ENCODE measurements around the gene CSTB. TPM values are rescaled to one million over a fixed set of nuclear protein-coding genes. Genes with fewer than 3 reads are reported as not detected.

The CSTB gene
- total RNA-seq, 1 experiment from 2014 or later = 36.1 TPM

GRCh38 chr21:43775190-43775589 lies 918 bp downstream of the CSTB start:
- Mint-ChIP-seq H3K36me3 (peaks cover 13% of the 10 kb centered on the region), H3K27me3 (ENCODE audit: low read depth) (peaks cover 2% of the 10 kb centered on the region; the same call in 1 of the 2 replicates), H3K27ac (no peak overlapping the region; the same call in none of the 2 replicates), H3K4me3 (peak overlapping the region; percentile 92), H3K4me1 (peaks cover 54% of the 10 kb centered on the region), H3K9me3 (no peaks in the 10 kb centered on the region)
- CTCF ChIA-PET = interaction anchor here (4.3 kb wide), 1 partner anchor 14 kb away, joined by 20 read pairs; the partner anchor contains the start of gene RRP1
- no peak for DNase-seq (ENCODE audit: low spot score)
- no peak for ATAC-seq
- no peak for TF ChIP-seq TEAD4 (CRISPR knock-in tag; IDR thresholded peaks at IDR 0.05)
- no peak for TF ChIP-seq ZNF281 (CRISPR knock-in tag; IDR thresholded peaks at IDR 0.05)
- no peak for TF ChIP-seq NR3C1 (CRISPR knock-in tag; conservative IDR thresholded peaks at IDR 0.05; ENCODE audit: low read depth)
- no peak for TF ChIP-seq TP53 (CRISPR knock-in tag; IDR thresholded peaks at IDR 0.05)
- POLR2A ChIA-PET = interaction anchor here (0.9 kb wide), 1 partner anchor 38 kb away, joined by 3 read pairs; no protein-coding TSS in a partner anchor

- no peak for ATAC-seq
- Mint-ChIP-seq H3K36me3 (peaks cover 13% of the 10 kb centered on the region), H3K4me1 (peaks cover 55% of the 10 kb centered on the region), H3K9me3 (no peaks in the 10 kb centered on the region), H3K4me3 (no peak overlapping the region; the same call in 1 of the 2 replicates), H3K27ac (0 out of 2 replicates have a peak overlapping the region, but pooled peaks have one; percentile 4), H3K27me3 (ENCODE audit: low read depth) (peaks cover 2% of the 10 kb centered on the region; the same call in 1 of the 2 replicates)
- CTCF ChIA-PET = interaction anchor here (1.5 to 4.3 kb wide), 2 partner anchors 15 to 46 kb away, joined by 7 to 20 read pairs; partner anchors contain the start of gene RRP1
- TF ChIP-seq JUN (CRISPR knock-in tag; IDR thresholded peaks at IDR 0.05) = no peak
- no peak for TF ChIP-seq RELA (CRISPR knock-in tag; IDR thresholded peaks at IDR 0.05; ENCODE audit: borderline replicate concordance)
- no peak for TF ChIP-seq OVOL2 (CRISPR knock-in tag; IDR thresholded peaks at IDR 0.05; ENCODE audit: borderline replicate concordance)
- TF ChIP-seq ATF2 (CRISPR knock-in tag; IDR thresholded peaks at IDR 0.05; ENCODE audit: borderline replicate concordance, low read depth) = no peak
- TF ChIP-seq ZNF671 (CRISPR knock-in tag; IDR thresholded peaks at IDR 0.05) = no peak
- no peak for TF ChIP-seq GRHL2 (CRISPR knock-in tag; IDR thresholded peaks at IDR 0.05; ENCODE audit: insufficient replicate concordance, severe bottlenecking)
- no peak for DNase-seq (ENCODE audit: low spot score)
- POLR2A ChIA-PET = interaction anchor here (0.8 kb wide), 1 partner anchor 33 kb away, joined by 4 read pairs; no protein-coding TSS in a partner anchor
Observed at GRCh38 chr21:43774163-43774562, 1.9 kb downstream of the CSTB start.

- H3K27ac Mint-ChIP-seq = peak overlapping the region; percentile 63; the same call in 1 of the 2 replicates
- peaks cover 13% of the 10 kb centered on the region for H3K36me3 Mint-ChIP-seq
- peaks cover 61% of the 10 kb centered on the region for H3K4me1 Mint-ChIP-seq
- H3K4me3 Mint-ChIP-seq = peak overlapping the region; percentile 14; the same call in 1 of the 2 replicates
- H3K27me3 Mint-ChIP-seq (ENCODE audit: low read depth) = peaks cover 2% of the 10 kb centered on the region; the same call in 1 of the 2 replicates
- H3K9me3 Mint-ChIP-seq = no peaks in the 10 kb centered on the region
- ATAC-seq = no peak
- ChIA-PET CTCF (interaction anchor here (0.6 to 4.3 kb wide), 4 partner anchors 17 to 45 kb away, joined by 3 to 20 read pairs (median 8); partner anchors contain the start of gene RRP1), POLR2A (no interaction called here)
- peak; percentile 50 for DNase-seq (ENCODE audit: low spot score)
- TF ChIP-seq MYBL2 (CRISPR knock-in tag; IDR thresholded peaks at IDR 0.05) (no peak), ZNF423 (CRISPR knock-in tag; IDR thresholded peaks at IDR 0.05) (peak; percentile 66), ZNF281 (CRISPR knock-in tag; IDR thresholded peaks at IDR 0.05) (0 out of 2 replicates have a peak, but pooled peaks have one; percentile 32), ZNF232 (CRISPR knock-in tag; IDR thresholded peaks at IDR 0.05) (no peak), SMAD3 (CRISPR knock-in tag; IDR thresholded peaks at IDR 0.05; ENCODE audit: borderline replicate concordance) (no peak), SP1 (CRISPR knock-in tag; conservative IDR thresholded peaks at IDR 0.05) (peak; percentile 27; the same call in 1 of the 2 replicates), ZBTB43 (CRISPR knock-in tag; IDR thresholded peaks at IDR 0.05) (no peak), TCF7 (CRISPR knock-in tag; IDR thresholded peaks at IDR 0.05; ENCODE audit: low read depth) (no peak), KAT7 (CRISPR knock-in tag; IDR thresholded peaks at IDR 0.05; ENCODE audit: borderline replicate concordance) (no peak), CTCF (IDR thresholded peaks at IDR 0.05) (no peak), ZNF121 (CRISPR knock-in tag; IDR thresholded peaks at IDR 0.05) (no peak)
Observed at GRCh38 chr21:43772425-43772821, 3.7 kb downstream of the CSTB start.

Data from WTC11 (cell line).